T-helper 2 cell treated with Interferon-gamma antibody and Interleukin-4, amounts not matched to agents 5 μg/mL and 100 μg/mL, for 36 hours (primary cell): ENCODE measurements around the gene CHPF.

Source experiments
- DNase-seq: peaks from one replicate; pipeline ENCODE4 v3.0.0; 2021; ENCODE audit warnings: low spot score
- H3K27ac Mint-ChIP-seq: one replicate; pipeline ENCODE4 v1.8.0; 2021; ENCODE audit warnings: mild to moderate bottlenecking, mixed read lengths
- H3K27me3 Mint-ChIP-seq: one replicate; pipeline ENCODE4 v1.8.0; 2021; ENCODE audit warnings: low read depth, mixed read lengths
- H3K36me3 Mint-ChIP-seq: one replicate; pipeline ENCODE4 v1.8.0; 2021; ENCODE audit warnings: low read depth, mixed read lengths
- H3K4me1 Mint-ChIP-seq: one replicate; pipeline ENCODE4 v1.8.0; 2021; ENCODE audit warnings: low read depth, mixed read lengths
- H3K4me3 Mint-ChIP-seq: one replicate; pipeline ENCODE4 v1.8.0; 2022; ENCODE audit warnings: mild to moderate bottlenecking, moderate library complexity, mixed read lengths
- H3K9me3 Mint-ChIP-seq: one replicate; pipeline ENCODE4 v1.8.0; 2021; ENCODE audit warnings: mixed read lengths

Gene CHPF

GRCh38 chr2:219562049-219563020, 18.7 kb upstream of the CHPF start:
- no peak for DNase-seq
- Mint-ChIP-seq H3K27me3 (no peaks in the 10 kb centered on the region), H3K9me3 (no peaks in the 10 kb centered on the region), H3K4me3 (no peak overlapping the region), H3K27ac (no peak overlapping the region), H3K4me1 (no peaks in the 10 kb centered on the region), H3K36me3 (no peaks in the 10 kb centered on the region)

GRCh38 chr2:219561179-219562048, 17.8 kb upstream of the CHPF start:
- H3K27ac Mint-ChIP-seq, result no peak overlapping the region
- no peaks in the 10 kb centered on the region for H3K27me3 Mint-ChIP-seq
- H3K4me3 Mint-ChIP-seq, result no peak overlapping the region
- no peaks in the 10 kb centered on the region for H3K4me1 Mint-ChIP-seq
- H3K36me3 Mint-ChIP-seq, result no peaks in the 10 kb centered on the region
- DNase-seq, result no peak
- H3K9me3 Mint-ChIP-seq, result no peaks in the 10 kb centered on the region

GRCh38 chr2:219560893-219561178, 17.2 kb upstream of the CHPF start:
- no peaks in the 10 kb centered on the region for H3K27me3 Mint-ChIP-seq

GRCh38 chr2:219560037-219560892, 16.7 kb upstream of the CHPF start:
- H3K36me3 Mint-ChIP-seq, result no peaks in the 10 kb centered on the region
- no peak for DNase-seq
- H3K9me3 Mint-ChIP-seq, result no peaks in the 10 kb centered on the region
- no peaks in the 10 kb centered on the region for H3K27me3 Mint-ChIP-seq
- no peak overlapping the region for H3K27ac Mint-ChIP-seq
- H3K4me1 Mint-ChIP-seq, result no peaks in the 10 kb centered on the region
- H3K4me3 Mint-ChIP-seq, result no peak overlapping the region

More at GRCh38 chr2:219560893-219561178, 17.2 kb upstream of the CHPF start:
- Mint-ChIP-seq H3K4me1 (no peaks in the 10 kb centered on the region), H3K27ac (no peak overlapping the region), H3K36me3 (no peaks in the 10 kb centered on the region), H3K9me3 (no peaks in the 10 kb centered on the region), H3K4me3 (no peak overlapping the region)
- DNase-seq, result no peak

- Mint-ChIP-seq H3K27me3 (no peaks in the 10 kb centered on the region), H3K4me3 (no peak overlapping the region), H3K36me3 (no peaks in the 10 kb centered on the region), H3K27ac (no peak overlapping the region), H3K9me3 (no peaks in the 10 kb centered on the region), H3K4me1 (no peaks in the 10 kb centered on the region)
- no peak for DNase-seq
These were observed 15.7 kb upstream of the CHPF start for GRCh38 chr2:219559156-219559915.

- peaks cover 10% of the 10 kb centered on the region for H3K27me3 Mint-ChIP-seq
- no peak overlapping the region for H3K4me3 Mint-ChIP-seq
- no peak for DNase-seq
- no peaks in the 10 kb centered on the region for H3K9me3 Mint-ChIP-seq
- no peaks in the 10 kb centered on the region for H3K4me1 Mint-ChIP-seq
- no peaks in the 10 kb centered on the region for H3K36me3 Mint-ChIP-seq
- H3K27ac Mint-ChIP-seq, result no peak overlapping the region
These were observed 14.5 kb upstream of the CHPF start for GRCh38 chr2:219557791-219558785.

GRCh38 chr2:219557320-219557719, 13.7 kb upstream of the CHPF start:
- H3K4me1 Mint-ChIP-seq, result no peaks in the 10 kb centered on the region
- H3K9me3 Mint-ChIP-seq, result no peaks in the 10 kb centered on the region
- no peak for DNase-seq
- H3K27ac Mint-ChIP-seq, result no peak overlapping the region
- H3K27me3 Mint-ChIP-seq, result peaks cover 10% of the 10 kb centered on the region
- no peak overlapping the region for H3K4me3 Mint-ChIP-seq
- no peaks in the 10 kb centered on the region for H3K36me3 Mint-ChIP-seq

GRCh38 chr2:219556413-219556812, 12.8 kb upstream of the CHPF start:
- no peaks in the 10 kb centered on the region for H3K36me3 Mint-ChIP-seq
- no peaks in the 10 kb centered on the region for H3K9me3 Mint-ChIP-seq
- H3K4me1 Mint-ChIP-seq, result peaks cover 5% of the 10 kb centered on the region
- H3K27me3 Mint-ChIP-seq, result peaks cover 15% of the 10 kb centered on the region
- H3K4me3 Mint-ChIP-seq, result no peak overlapping the region
- no peak overlapping the region for H3K27ac Mint-ChIP-seq
- DNase-seq, result no peak

- DNase-seq, result no peak
- Mint-ChIP-seq H3K36me3 (no peaks in the 10 kb centered on the region), H3K4me3 (no peak overlapping the region), H3K27me3 (peaks cover 17% of the 10 kb centered on the region), H3K4me1 (peaks cover 5% of the 10 kb centered on the region), H3K9me3 (no peaks in the 10 kb centered on the region), H3K27ac (no peak overlapping the region)
These were observed 12.3 kb upstream of the CHPF start for GRCh38 chr2:219555956-219556355.

GRCh38 chr2:219554350-219554749, 10.7 kb upstream of the CHPF start:
- no peak for DNase-seq
- H3K4me1 Mint-ChIP-seq, result peaks cover 5% of the 10 kb centered on the region
- no peak overlapping the region for H3K27ac Mint-ChIP-seq
- H3K4me3 Mint-ChIP-seq, result no peak overlapping the region
- no peaks in the 10 kb centered on the region for H3K9me3 Mint-ChIP-seq
- H3K36me3 Mint-ChIP-seq, result no peaks in the 10 kb centered on the region
- peaks cover 23% of the 10 kb centered on the region for H3K27me3 Mint-ChIP-seq

- Mint-ChIP-seq H3K4me3 (peak overlapping the region; percentile 39), H3K36me3 (no peaks in the 10 kb centered on the region), H3K4me1 (peaks cover 5% of the 10 kb centered on the region)
These were observed 9.9 kb upstream of the CHPF start for GRCh38 chr2:219553463-219553963.

GRCh38 chr2:219553168-219553417, 9.5 kb upstream of the CHPF start:
- peak overlapping the region; percentile 39 for H3K4me3 Mint-ChIP-seq
- peaks cover 5% of the 10 kb centered on the region for H3K4me1 Mint-ChIP-seq
- H3K27ac Mint-ChIP-seq, result no peak overlapping the region
- H3K9me3 Mint-ChIP-seq, result no peaks in the 10 kb centered on the region
- no peaks in the 10 kb centered on the region for H3K36me3 Mint-ChIP-seq
- no peak for DNase-seq
- H3K27me3 Mint-ChIP-seq, result peaks cover 29% of the 10 kb centered on the region

More at GRCh38 chr2:219553463-219553963, 9.9 kb upstream of the CHPF start:
- H3K27me3 Mint-ChIP-seq, result peaks cover 25% of the 10 kb centered on the region
- no peaks in the 10 kb centered on the region for H3K9me3 Mint-ChIP-seq
- H3K27ac Mint-ChIP-seq, result no peak overlapping the region
- DNase-seq, result no peak
